Cerebellar cortex (tissue), 1 donor: ENCODE results near the gene LRTM2.
"Not testable (repeated sequence)": the region's sequence is repeated elsewhere in the genome, so short reads cannot be mapped to it uniquely, and the experiment has no call there.

Source experiments
- DNase-seq: peaks from one replicate; pipeline ENCODE4 v3.0.0-alpha.2; 2015; ENCODE audit warnings: low spot score

The LRTM2 gene

DNA sequence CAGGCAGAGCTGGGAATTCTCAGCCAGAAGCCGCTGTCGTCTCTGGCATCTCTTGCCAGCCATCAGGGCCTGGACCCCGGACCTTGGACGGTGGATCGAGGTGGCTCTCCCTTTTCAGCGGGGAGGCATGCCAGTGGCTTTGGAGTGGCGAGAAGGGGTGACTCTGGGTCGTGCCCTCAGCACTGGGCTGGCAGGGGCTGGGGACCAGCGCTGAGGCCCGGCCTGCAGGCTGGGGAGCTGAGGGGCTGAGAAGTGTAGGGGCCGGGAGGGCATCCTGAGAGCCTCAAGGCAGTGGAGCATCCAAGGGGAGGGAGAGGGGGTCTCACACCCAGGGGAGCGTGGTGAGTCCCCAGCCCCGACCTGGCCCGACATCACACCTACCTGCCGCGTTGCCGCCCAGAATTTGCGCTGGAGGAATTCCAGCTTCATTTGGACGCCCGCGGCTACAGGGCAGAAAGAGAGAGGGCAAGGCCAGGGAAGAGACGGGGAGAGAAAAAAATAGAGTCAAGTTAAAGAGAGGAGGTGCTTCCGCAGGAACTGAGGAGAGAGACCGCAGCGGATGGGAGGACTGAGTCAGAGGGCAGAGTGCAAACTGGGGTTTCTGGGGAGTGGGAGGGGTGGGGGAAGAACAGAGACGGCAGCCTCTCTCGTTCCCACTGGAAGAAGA is 9.0 kb upstream of the LRTM2 start:
- no peak for DNase-seq

DNA sequence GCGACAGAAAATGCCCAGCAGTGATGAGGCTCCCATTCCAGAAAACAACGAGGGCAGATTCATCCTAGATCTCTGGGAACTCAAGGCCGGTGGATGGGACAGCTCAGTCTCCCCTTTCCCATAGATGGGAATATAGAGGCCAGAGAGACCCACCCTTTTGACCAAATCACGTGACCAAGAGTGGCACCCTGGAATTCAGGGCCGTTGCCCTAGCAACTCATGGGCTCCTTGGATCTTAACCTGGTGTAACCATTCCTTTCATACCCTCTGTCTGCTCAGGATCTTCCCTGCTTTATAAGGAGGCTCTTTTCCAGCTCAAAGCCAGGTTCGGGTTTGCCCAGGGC is 8.4 kb upstream of the LRTM2 start:
- no peak for DNase-seq

DNA sequence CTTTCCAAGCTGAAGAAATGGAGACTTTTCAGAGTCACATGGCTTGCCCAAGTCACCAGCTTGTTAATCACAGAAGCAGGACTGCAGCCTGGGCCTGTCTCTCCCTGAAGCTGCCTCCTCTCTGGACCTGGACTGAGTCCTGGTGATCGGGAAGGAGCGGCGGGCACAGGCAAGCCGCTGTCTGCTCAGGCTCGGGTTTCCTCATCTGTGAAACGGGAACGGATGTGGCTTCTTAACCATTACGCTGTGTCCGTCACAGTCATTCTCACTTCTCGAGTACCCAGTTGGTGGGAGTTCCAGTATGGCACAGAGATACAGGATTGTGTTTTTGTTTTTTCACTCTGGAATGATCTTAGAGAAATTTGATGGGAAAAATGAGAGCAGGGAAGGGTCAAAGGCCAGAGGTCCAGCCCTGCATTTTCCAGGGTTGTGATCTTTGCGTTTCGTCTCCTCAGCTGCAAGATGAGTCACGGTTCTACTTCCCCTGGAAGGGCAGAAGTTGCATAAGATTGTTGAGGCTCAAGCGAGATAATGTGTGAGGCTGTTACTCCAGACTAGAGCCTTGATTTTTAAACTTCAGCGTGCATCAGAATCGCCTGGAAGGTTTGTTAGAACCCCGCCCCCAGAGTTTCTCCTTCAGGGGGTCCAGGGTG is 7.6 kb upstream of the LRTM2 start:
- DNase-seq = no peak

DNA sequence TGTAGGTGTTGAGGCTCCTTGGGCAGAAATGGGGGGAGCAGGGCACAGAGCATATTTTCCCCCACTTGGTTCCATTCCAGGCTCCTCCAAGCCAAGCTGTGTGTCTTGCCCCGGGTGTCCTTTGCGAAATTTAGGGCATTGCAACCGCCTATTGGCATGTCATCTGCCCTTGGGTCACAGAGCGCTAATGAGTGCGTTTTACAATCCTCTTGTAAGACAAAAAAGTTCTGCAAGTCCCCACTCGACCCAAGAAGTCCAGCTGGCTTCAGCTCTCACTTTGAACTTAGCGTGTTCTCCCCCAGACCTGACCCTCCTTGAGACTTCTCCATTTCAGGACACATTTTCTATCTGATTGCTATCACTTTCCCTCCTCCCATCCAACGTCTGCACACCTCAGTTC is 6.1 kb upstream of the LRTM2 start:
- DNase-seq = no peak

DNA sequence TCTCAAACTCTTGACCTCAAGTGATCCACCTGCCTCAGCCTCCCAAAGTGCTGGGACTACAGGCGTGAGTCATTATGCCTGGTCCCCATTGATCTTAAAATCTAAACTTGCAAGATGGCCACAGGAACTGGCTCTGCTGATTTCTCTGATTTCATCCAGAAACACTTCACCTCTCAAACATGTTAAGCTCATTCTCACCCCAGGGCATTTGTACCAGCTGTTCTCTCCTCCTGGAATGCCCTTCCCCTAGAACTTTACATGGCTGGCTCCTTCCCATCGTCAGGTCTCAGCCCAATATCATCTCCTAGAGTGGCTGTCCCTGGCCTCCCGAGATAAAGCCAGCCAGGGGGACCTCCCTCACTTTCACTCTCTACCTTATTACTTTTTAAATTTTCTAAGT is 5.3 kb upstream of the LRTM2 start:
- DNase-seq = no peak

DNA sequence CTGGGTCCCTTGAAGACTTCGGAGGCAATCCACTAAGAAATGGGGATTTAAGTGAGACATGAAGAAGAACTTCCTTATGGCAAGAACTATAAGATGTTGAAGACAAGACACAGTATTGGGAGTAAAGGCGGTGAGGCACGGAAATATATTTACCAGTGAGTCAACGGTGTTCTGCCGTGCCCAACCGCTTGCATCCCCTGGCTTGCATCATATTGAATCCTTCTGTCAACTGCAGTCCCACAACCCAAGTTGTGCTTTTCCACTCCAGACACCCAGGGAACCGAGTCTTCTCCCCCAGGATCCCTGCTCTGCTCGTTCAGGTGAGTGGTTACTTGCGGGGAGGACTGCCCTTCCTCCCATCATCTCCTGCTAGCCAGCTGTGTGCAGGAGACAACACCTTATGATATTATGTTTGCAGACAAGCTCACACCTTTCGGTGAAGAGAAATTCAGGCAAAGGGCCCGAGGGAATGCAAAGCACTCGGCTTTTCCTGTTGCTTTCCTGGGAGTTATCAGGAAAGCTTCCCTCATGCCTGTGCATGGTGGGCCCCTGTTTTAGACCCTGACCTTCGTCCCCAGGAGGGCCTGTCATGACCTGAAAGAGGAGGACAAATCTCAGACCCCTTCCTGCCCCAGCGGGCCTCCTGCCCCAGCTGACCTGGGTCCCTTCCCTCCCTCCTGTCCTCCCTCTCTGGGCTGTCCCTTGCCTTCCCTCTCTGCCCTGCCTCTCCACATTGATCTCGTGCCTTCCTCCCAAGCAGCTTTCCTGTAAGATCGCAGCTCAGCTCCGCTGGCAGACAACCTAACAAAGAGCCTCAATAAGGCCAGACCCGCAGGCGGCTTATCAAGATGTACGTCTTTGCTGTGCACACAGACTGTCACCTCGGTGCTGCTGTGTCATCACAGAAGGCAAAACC is 4.3 kb upstream of the LRTM2 start:
- no peak for DNase-seq

DNA sequence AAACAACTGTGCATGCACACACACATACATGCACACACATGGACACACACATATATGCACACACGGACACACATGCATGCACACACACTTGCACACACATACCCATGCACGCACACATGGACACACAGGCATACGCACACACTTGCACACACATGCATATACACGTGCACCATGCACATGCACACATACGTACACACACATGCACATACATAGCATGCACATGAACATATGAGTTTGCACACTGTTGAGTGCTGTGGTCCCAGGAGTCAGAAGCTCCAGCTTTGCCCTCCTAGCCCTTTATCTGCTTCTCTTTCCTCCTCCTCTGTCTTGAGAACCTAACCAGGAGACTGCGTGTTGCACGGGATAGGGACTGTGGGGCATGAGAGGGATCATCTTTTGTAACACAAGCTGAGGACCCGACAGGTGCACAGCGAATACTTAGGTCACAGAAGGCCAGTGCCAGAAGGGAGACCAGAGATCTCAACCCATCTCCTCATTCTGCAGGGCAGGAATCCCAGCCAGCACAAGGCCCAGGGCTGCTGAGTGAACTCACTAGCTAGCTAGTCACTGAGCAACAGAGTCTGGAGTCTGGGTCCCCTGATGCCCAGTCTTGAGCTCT is 3.5 kb upstream of the LRTM2 start:
- no peak for DNase-seq

DNA sequence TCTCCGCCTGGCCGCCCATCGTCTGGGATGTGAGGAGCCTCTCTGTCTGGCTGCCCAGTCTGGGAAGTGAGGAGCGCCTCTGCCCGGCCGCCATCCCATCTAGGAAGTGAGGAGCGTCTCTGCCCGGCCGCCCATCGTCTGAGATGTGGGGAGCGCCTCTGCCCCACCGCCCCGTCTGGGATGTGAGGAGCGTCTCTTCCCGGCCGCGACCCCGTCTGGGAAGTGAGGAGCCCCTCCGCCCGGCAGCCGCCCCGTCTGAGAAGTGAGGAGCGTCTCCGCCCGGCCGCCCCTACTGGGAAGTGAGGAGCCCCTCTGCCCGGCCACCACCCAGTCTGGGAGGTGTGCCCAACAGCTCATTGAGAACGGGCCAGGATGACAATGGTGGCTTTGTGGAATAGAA is 2.4 kb upstream of the LRTM2 start:
- DNase-seq = not testable (repeated sequence)

DNA sequence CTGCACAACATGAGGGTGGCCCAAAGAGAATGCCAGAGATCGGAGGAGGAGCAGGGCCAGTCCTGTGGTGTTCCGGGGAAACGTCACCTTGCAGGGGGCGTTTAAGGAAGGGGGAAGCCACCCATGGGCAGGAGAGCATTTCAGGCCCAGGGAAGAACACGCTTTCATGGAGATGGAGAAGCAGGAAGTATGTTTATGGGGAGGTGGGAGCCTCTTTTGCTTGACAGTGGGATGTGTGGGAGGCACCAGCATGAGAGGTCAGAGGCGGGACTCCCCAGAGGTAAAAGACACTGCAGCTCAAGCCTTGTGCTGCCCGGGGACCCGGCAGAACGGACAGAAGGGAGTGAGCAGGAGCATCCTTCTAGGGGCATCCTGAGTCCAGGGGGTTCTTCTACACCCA is 1.3 kb upstream of the LRTM2 start:
- DNase-seq = no peak

DNA sequence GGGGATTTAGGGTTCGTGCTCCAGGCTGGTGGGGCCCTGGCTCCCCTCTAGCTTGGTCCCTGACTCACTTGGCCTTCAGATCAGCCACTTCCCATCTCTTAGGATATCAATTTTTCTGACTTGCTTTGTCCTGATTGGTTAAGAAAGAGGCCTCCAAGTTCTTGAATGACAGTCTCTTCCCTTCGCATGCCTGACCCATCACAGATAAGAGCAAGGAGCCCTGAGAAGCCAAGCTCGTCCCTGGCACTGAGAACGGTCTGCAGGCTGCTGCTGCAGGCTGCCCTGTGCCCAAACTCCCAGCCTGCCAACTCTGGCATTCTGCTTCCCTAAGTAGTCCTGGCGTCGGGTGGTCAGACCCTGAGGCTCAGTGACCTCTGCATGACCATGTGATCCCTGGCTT is 794 bp upstream of the LRTM2 start:
- peak; percentile 38 for DNase-seq

DNA sequence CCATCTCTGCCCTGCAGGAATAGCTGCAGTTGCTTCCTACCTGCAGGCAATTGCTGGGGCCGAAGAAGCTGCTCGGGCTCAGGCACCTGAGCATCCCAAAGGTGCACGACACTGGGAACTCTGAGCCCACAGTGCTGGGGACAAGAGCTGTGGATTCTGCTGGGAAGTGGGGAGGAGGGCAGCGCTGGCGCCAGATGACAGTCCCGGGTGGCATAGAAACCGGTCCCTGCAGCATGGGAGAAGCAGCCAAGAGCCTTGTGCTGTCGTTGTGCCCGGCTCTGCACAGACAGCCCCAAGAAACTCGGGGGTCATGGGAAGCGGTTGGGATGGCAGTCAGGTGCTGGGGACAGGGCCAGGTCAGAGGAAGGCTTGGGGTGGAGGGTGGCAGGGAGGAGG is 529 bp downstream of the LRTM2 start:
- no peak for DNase-seq

DNA sequence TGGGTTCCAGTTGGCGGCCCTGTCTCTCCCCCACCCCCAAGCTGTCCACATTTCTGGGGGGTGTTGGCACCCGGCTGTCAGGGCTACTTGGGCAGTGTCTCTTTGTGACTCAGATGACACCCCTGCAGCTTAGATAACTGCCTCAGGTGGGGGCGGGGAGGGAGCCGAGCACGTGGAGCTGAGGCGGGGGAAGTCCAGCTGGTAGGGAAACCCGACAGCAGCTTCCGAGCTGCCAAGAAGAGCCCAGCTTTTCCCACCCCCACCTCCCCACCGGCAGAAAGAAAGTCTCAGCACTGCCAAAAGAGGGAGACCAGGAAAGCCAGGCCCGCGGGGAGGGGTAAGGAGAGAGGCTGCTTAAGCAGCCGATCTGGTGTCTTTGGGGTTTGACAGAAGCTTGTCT is 1.4 kb downstream of the LRTM2 start:
- DNase-seq = no peak

DNA sequence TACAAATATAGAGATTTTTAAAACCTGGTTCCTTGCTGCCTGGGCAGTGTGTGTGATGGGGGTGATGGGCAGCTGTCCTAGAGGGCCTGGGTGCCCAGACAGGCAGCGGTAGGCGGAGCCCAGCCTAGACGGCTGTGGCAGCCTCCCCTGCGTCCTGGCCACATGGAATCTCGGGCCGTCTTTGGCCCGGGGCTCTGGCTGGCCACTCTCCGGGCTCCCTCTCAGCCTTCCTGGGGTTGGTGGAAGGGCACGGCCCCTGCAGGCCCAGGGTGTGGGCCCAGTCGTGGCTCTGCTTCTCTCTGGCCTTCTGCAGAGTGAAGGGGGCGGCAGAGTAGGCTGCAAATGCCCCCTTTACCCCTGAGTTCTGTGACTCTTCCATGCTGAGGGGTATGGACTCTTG is 2.3 kb downstream of the LRTM2 start:
- no peak for DNase-seq

DNA sequence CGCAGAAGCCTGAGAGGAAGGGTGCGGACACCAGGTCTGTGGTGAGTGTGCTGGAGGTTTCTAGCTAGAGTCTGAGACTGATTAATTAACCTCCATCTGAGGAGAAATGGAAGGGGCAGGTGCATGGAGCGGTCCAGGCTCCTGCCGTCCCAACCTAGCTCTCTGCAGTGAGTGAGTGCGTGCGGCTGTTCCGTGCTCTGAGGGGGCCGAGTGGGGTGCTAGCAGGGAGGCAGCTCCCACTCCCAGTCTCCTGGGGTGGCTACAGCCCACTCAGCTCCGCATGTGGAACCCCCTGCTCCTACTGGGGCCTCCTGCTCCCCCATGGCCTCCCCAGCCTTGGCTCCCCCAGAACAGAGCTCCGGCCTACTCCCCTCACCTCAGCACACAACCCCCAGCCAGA is 2.9 kb downstream of the LRTM2 start:
- no peak for DNase-seq

DNA sequence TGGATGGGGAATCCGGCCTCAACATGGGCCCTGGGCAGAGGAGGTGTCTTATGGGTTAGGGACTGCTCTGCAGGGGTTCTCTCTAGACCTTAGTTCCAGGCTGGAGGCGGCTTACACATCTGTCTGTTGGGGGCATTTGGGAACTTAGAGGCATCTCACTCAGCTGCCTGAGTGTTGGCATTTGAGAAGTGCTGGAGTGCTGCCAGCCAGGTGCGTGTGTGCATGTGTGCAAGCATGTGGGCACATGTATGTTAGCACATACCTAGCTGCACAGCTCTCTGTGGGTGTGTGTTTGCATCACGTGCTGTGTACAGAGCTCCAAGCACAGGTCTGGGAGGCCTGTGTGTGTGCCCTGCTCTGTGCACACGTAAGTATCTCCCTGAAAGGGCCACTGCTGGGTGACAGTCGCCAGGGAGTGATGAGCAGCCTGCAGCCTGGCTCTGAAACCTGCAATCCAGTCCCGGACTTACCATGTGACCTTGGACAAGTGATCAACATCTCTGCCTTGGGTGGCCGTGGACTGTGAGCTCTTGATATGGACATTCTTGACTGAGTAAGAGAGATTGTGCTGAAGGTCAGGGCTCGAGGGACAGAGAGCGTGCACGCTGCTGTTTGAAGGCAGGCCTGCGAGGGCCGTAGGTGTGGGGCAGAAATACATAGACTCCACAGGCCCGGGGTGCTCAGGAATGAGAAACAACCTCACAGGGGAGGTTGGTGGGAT is 5.2 kb downstream of the LRTM2 start:
- DNase-seq = no peak

DNA sequence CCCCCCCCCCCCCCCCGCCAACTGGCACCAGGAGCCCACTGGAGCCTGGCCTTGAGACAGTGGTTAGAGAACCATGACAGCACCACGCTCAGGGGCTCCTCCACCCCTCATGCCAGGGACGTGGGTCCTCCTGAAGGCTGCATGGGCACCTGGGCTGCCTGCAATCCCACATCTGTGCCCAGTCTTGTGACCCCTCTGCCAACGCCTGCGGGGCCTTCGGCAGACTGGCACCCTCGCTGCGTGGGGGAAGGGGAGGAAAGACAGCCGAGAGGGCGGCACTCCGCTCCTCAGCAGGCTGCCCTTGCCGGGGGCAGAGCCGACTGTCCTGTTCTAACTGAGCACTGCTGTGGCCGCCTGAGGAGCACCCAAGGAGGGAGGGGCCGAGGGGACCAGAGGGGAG is 6.0 kb downstream of the LRTM2 start:
- DNase-seq = no peak

DNA sequence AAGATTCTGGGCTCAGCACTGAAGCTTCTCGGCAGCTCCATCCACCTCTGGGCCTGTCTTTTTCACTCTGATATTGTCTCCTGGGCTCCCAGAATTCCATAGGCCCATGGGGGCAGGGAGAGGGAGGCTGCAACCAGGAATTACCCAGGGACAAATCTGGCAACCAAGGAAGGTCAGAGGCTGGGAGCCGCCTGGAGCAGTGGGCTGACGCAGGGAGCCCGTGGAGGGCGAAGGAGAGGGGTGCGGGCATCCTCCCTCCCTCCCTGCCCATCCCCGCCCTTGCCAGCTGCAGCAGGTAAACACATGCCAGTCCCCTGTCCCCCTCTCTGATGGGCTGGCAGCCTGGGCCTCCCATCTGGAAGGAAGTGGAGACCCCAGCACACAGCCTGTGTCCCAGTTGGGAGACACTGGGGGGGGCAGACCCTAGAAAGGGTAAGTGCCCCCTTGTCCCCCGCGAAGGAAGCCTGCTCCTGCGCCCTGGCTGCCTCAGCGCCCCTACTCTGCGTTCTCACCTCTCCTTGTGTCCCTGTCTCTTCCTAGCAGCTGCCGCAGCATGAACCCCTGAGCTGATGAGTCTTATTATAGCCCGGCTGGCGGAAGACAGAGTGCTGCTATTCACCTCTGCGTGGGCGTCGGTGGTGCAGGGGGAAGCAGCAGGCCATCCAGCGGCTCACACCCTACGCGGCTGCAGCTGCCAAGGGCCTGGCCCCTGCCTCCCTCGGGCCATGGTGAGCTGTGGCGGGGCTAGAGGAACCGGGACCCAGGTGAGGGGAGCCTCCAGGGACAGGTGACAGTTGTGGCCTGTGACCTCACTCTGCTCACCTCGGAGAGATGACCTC is 6.7 kb downstream of the LRTM2 start:
- DNase-seq = no peak

DNA sequence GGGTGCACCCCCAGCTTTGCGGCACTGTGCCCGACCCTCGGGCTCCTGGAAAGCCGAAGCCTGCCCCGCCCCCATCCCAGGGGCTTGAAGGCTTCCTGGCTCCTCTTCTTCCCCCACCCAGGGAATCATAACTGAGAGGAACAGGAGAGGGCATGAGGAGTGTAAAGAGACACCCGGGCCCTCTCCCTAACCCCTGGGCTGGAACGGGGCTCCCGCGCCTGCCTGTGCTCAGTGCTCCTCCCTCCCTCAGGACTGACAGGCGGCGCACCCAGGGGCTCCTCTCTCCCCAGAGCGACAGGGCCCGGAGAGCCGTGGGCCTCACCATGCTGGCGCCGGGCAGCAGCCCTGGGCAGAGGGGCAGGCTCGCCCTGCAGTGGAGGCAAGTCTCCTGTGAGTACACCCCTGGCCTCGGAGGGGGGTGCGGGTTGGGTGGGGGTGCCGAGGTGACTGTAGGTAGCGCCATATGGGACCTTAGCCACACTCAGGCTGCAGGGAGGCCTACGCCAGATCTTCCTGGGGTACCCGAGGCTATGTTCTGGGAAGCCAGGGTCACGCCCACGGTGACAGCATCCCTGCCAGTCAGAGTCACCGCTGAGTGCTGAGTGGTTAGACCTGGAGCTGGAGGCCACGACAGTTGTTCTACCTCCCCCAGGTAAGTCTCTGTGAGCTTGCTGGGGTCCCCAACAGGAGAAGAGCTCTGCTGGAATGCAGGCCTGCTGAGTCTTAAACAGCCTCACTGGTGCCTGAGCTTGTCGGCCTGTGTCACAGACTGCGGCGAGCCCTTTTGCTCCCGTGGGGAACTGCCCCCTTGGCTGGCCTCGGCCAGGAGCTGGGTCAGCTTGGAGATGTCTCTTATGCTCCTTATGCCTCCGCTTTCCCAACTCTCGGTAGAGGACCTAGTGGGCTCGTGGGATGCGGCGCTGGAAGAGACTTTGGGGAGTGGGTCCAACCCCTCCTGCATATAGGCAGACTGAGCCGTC is 7.8 kb downstream of the LRTM2 start:
- DNase-seq = no peak

DNA sequence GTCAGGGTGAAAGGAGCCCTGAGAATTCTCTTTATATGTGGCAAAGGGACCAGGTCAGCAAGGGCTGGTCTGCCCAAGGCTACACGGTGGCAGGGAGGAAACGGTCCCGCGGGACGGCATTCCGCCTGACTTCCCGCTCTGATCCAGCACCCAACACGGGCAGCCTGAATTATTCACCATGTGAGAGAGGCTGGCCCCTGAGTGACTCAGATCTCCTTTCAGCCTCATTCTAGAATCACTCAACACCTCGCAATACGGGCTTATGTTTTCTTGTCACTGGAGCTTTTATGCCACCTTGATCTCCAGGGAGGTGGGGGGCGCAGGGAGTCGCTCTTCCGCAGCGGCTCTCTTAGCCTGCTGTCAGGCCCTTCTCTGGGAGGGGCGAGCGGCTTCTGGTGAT is 8.5 kb downstream of the LRTM2 start:
- DNase-seq = no peak

DNA sequence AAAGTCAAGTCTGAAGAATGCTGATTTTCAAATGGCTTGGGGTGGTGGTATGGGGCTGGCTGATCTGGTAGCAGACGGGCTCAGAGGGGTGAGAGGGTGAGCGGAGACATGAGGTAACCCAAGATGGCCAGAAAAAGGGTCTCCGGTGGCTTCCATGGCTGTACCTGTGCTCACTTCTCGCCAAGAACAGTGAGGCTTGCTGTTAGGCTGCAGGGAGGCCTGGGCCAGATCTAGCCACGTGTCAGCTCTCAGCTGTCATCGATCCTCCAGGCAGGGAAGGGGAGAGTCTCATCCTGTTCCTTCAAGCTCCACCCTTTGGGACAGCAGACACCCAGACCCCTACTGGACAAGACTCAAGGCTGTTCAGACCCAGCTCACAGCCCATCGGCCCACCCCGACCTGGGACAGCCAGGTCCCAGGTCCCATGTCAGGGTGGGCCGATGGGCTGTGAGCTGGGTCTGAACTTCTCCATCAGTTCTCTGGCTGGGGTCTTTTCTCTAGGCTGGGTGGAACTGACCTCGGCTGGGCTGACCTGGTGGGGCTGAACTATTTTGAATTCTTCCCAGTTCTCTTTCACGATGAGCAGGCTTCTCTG is 9.0 kb downstream of the LRTM2 start:
- no peak for DNase-seq
